Lung (tissue), 12 donors: ENCODE measurements around the gene CIAO2B. TPM values are rescaled to one million over a fixed set of nuclear protein-coding genes. Genes with fewer than 3 reads are reported as not detected.

ENCODE experiments used
- ATAC-seq: fragments of 200-7000 bp; cut with Tn5 transposase; one replicate; pipeline ENCODE4 v1.9.1; 2020; ENCODE audit warnings: moderate number of reproducible peaks; ENCODE audit not compliant: insufficient read depth, low FRiP score
- DNase-seq, 3 donors: peaks; one replicate each; pipeline ENCODE4 v3.0.0-alpha.2; 2013 to 2017
- H3K27ac ChIP-seq, 2 donors: one replicate each; pipeline ENCODE4 v1.5.1; 2013; ENCODE audit warnings: mild to moderate bottlenecking in 2 of 2, moderate library complexity in 2 of 2, control low read depth in 1 of 2, inconsistent platforms in 1 of 2, low read depth in 1 of 2, low read length in 1 of 2
- H3K27me3 ChIP-seq, 3 donors: one replicate each; pipeline ENCODE4 v1.5.1; 2013; ENCODE audit warnings: low read length in 2 of 3; ENCODE audit not compliant: control insufficient read depth in 3 of 3, insufficient read depth in 3 of 3
- H3K36me3 ChIP-seq, 4 donors: one replicate each; pipeline ENCODE4 v1.5.1; 2013; ENCODE audit warnings: low read length in 4 of 4, mild to moderate bottlenecking in 1 of 4, moderate library complexity in 1 of 4; ENCODE audit not compliant: control insufficient read depth in 4 of 4, insufficient read depth in 4 of 4
- H3K4me1 ChIP-seq, 5 donors: one replicate each; pipeline ENCODE4 v1.5.1; 2013; ENCODE audit warnings: low read length in 5 of 5, mild to moderate bottlenecking in 2 of 5, moderate library complexity in 1 of 5; ENCODE audit not compliant: control insufficient read depth in 5 of 5, insufficient read depth in 5 of 5
- H3K4me3 ChIP-seq: one replicate; pipeline ENCODE4 v1.5.1; 2013; ENCODE audit warnings: mild to moderate bottlenecking, control low read depth, moderate library complexity
- H3K9ac ChIP-seq, 2 donors: one replicate each; pipeline ENCODE4 v1.5.1; 2013; ENCODE audit warnings: low read length in 2 of 2, control low read depth in 1 of 2; ENCODE audit not compliant: insufficient read depth in 1 of 2
- H3K9me3 ChIP-seq, 4 donors: one replicate each; pipeline ENCODE4 v1.5.1; 2013; ENCODE audit warnings: low read length in 3 of 4, mild to moderate bottlenecking in 1 of 4, moderate library complexity in 1 of 4; ENCODE audit not compliant: control insufficient read depth in 4 of 4, insufficient read depth in 3 of 4
- CTCF ChIP-seq: IDR thresholded peaks from 2 replicates; pipeline ENCODE4 v1.5.1; 2012; ENCODE audit warnings: mild to moderate bottlenecking; ENCODE audit errors: control extremely low read depth, extremely low read depth
- WGBS, 2 donors: extraction: QIAGEN DNeasy Blood & Tissue Kit; methylation state at CpG; one replicate each; pipeline ENCODE4 v1.1.7; 2013; 5-methylcytosine and 5-hydroxymethylcytosine counted together
- polyA plus RNA-seq, 2 donors: library from polyadenylated mRNA; stranded (reverse); fragments of 200-250 nt; gene quantifications; one replicate each; pipeline ENCODE4 v1.2.1, GENCODE V29; 2013
- total RNA-seq, 2 donors: library from RNA; depleted of rRNA in 1 of 2; stranded (reverse); fragments of >200 nt in 1 of 2; gene quantifications; one replicate each; pipeline ENCODE4 v1.2.1, GENCODE V29; 2014 to 2021
- donor health status: control.
- donor health status: control.
- donor health status: Bipolar disorder and iron deficiency.
- donor health status: healthy.
- donor health status: DM: yes; HTN: yes; CAD: no.

CIAO2B gene
- total and polyA plus RNA-seq, 4 donors: 48.8 to 257 (median 159) TPM

GRCh38 chr16:66891360-66891759 lies 42.8 kb downstream of the CIAO2B start:
- no peaks in the 10 kb centered on the region for H3K27me3 ChIP-seq
- peaks cover 0 to 6% (median 2%) of the 10 kb centered on the region in 4 donors for H3K36me3 ChIP-seq
- no peak overlapping the region for H3K4me3 ChIP-seq
- H3K9ac ChIP-seq: no peak overlapping the region
- no peaks in the 10 kb centered on the region for H3K9me3 ChIP-seq
- H3K4me1 ChIP-seq: peaks cover 0 to 2% (median 2%) of the 10 kb centered on the region in 5 donors
- H3K27ac ChIP-seq: no peak overlapping the region
- no peak for TF ChIP-seq CTCF
- WGBS, 2 donors: 88 to 91% methylated on average over 4 of the region's 4 CpGs
- DNase-seq (no peak), ATAC-seq (no peak)

GRCh38 chr16:66890799-66891198 lies 43.4 kb downstream of the CIAO2B start:
- Histone ChIP-seq H3K27ac (no peak overlapping the region), H3K4me1 (peaks cover 0 to 2% (median 2%) of the 10 kb centered on the region in 5 donors), H3K4me3 (no peak overlapping the region), H3K9ac (no peak overlapping the region), H3K9me3 (no peaks in the 10 kb centered on the region), H3K27me3 (no peaks in the 10 kb centered on the region), H3K36me3 (peaks cover 0 to 9% (median 3%) of the 10 kb centered on the region in 4 donors)
- TF ChIP-seq CTCF: no peak
- WGBS, 2 donors: 91 to 92% methylated on average over 2 of the region's 2 CpGs
- no peak for ATAC-seq
- DNase-seq: no peak

- H3K36me3 ChIP-seq: peaks cover 0 to 18% (median 14%) of the 10 kb centered on the region in 4 donors
- no peaks in the 10 kb centered on the region for H3K9me3 ChIP-seq
- H3K9ac ChIP-seq: no peak overlapping the region
- H3K4me3 ChIP-seq: no peak overlapping the region
- peaks cover 0 to 2% (median 0%) of the 10 kb centered on the region in 5 donors for H3K4me1 ChIP-seq
- ATAC-seq (no peak), DNase-seq (no peak)
- no peak overlapping the region for H3K27ac ChIP-seq
- TF ChIP-seq CTCF: no peak
- H3K27me3 ChIP-seq: no peaks in the 10 kb centered on the region
- 74 to 76% methylated on average over 4 of the region's 4 CpGs for WGBS, 2 donors
These were observed 44.6 kb downstream of the CIAO2B start for GRCh38 chr16:66889622-66890021.
